NOMO-1 treated with DMSO at 0.1 percent for 48 hours (cell line): Measurements from ENCODE around the gene COL17A1.

ENCODE experiments used
- DNase-seq: peaks from one replicate; lab custom pipeline; 2025; ENCODE audit not compliant: unreplicated experiment; lab: John Stamatoyannopoulos, UW

Gene COL17A1

DNA sequence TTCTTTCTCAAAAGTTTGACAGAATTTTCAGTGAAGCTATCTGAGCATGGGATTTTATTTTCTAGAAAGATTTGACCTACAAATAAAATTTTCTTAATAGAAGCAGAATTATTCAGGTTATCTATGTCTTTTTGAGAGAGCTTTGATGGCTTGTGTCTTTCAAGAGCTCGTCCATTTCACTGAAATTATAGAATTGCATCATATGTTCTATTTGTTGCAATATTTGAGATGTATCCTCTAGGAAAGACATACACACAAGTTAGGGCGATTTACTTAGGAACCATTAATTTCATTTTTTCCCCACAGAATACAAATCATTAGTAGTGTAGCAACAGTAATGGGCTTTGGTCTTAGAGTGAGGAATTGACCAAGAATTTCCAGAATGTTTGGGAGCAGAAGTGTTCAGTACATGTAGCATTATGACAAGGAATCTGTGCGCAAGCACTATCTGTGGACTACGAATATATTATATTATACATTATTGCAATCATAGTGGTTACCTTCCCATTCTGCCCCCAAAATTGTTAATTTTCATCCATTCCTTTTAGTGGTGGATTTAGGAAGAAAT, 12.8 kb upstream of the COL17A1 start:
- no peak for DNase-seq

DNA sequence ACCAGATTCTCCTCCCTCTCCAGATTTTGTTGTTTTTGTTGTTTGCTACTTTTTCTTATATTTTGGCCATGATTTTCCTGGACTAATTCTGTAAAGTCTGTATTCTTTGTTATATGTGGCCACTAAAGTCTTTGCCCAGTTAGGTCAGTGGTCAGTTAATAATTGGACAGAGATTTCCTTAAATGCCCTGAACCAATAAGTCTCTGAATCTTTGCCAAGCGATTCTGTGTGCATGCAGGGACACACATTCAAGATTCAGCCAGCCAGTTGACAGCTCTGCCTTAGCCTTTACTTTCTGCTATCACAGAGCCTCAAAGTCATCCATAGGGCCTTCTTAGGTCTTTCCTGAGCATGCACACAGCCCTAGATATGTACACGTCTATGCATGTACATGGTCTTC, 11.0 kb upstream of the COL17A1 start:
- no peak for DNase-seq

DNA sequence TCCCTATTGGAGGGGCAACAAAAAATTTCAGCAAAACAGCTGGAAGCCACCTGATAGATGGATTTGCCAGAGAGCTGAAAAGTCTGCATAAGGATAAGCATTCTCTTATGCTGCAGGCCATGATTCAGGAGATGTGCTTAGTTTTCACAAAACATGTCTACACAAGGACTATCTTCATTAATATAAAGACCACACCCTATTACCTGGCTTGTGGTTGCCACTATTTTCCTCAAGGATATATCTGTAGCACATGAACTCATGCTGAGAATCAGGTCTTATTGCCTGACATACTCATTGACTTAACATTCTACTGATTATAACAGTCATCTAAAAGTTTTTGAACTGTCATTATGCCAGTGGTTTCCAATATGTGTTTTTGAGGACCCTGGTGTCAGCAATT, 7.1 kb upstream of the COL17A1 start:
- DNase-seq = no peak

DNA sequence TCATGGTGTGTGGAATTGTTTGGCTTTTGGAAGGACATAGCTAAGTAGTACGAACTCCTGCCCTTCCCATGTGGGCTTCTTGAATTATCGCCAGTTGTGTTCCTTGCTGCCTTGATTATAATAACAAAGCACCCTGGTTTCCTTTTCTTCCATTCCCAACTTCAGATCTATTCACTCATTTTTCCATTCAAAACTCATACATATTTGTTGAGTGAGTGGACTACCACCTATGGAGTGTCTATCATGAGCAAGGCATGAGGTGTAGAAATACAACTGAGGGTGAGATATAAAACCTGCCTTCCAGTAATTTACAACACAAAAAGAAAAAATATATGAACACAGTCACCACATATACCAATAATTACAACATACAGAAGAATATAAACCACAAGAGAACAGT, 4.9 kb upstream of the COL17A1 start:
- no peak for DNase-seq

DNA sequence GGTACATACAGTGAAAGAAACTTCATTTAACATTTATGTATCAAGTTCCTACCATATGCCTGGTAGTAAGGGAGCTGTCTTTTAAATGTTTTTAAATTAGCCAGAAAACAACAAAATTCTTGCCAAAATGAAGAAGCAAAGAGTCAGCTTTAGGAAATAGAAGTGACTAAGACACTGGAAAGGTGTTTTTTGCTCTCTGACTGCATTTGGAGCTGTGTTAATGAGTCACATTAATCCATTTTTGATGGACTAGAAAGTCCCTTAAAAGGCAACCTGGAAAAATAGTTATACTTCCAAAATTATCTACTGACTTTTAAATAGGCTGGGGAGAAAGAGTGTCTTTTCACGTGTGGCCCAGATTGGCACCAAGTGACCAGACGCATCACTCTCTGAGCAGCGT, 3.9 kb upstream of the COL17A1 start:
- no peak for DNase-seq

DNA sequence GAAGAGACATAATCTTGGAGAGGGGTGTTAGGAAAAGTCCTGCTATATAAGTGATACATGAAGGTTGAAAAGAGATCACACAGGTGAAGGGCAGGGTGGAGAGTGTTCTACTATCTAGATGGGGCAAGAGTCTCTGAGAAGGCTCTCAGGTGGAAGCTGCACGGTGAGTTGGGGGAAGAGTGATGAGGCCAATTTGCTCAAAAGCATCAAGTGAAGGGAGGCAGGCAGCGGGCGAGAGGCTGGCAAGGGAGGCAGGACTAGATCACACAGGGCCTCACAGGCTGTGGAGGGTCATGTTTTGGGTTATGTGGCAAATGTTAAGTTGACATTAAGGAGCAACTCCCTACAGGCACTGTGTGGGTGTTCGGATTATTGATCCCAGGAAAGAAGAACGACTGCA, 2.6 kb upstream of the COL17A1 start:
- no peak for DNase-seq

DNA sequence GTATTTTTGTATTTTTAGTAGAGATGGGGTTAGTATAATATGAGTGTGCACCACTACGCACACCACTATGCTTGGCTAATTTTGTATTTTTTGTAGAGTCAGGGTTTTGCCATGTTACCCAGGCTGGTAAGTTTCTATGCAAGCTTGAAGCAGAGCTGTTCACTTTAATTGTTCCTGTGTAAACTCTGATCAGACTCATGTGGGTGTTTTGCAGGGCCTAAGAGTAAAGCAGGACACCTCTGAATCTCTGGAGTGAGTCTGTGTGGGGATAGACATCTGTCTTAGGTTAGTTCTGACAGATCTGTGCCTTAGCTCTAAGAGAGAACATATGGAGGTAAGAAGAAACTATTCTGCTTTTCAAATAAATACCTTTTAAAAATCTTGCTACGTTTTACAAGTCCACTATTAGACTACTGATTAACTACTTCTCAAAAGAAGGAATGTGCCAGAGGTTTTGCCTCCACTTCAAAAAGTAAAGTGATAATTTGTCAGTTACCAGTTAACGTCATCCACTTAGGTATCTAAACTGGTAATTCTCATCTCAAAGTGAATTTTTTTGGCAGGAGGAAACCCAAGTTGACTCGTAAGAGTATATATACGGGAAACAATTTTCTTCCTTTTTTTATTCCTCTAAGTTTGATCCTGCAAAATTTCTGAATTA, 1.1 kb downstream of the COL17A1 start:
- no peak for DNase-seq

DNA sequence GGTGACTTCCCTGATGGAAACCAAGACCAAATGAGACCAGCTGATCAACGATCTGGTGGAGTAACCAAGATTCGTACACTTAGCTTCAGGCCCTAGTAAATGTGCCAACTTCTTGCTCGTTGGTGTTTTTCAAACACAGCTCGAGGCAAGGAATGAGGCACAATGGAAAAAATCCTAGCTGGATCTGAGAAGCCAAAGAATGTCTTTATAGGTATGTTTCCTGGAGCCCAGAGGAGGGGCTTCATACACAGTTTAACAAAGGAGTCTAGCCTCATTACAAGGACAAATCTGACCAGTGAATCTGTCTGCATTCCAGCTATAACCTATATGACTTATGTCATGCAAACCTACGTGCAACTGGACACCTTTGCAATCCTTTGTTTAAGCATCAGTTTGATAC, 3.7 kb downstream of the COL17A1 start:
- DNase-seq = no peak

DNA sequence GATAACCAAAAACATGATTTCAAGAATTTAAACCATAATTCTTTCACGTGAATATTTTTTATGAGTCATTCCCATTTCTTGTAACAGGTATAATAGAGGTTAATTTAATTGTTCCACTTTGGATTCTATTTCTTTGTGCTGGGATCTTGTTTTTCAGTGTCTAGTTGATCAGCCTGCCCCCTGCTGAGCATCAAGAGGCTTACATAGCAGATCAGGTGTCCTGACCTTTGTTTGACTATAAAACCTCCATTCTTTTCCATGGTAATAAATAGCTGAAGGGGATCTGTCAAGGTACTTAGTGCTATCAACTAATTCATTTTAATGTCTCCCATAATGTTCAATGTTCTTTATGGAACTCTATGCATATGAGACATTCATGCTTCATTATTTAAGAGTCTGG, 4.9 kb downstream of the COL17A1 start:
- DNase-seq = no peak

DNA sequence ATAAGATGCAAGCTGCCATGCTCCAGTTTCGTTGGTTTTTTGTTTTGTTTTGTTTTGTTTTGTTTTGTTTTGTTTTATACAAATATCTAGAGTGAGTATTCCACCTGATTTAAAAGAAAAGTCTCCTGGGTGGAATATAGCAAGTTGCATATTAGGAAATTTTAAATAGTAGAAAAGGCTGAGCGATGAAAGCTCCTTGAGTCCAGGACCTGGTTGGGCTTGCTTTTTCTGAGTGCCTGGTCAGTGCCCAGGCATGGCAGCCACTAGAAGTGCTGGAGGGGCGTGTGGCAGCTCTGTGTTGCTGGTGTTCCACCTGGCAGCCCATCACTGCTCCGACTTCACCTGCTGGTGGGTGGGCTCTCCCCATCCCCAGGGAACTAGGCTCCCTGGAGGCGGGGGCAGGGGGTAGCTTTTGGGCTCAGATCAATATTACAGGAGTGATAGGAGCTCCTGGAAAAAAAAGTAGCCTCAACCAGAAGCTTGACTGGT, 8.0 kb downstream of the COL17A1 start:
- no peak for DNase-seq

DNA sequence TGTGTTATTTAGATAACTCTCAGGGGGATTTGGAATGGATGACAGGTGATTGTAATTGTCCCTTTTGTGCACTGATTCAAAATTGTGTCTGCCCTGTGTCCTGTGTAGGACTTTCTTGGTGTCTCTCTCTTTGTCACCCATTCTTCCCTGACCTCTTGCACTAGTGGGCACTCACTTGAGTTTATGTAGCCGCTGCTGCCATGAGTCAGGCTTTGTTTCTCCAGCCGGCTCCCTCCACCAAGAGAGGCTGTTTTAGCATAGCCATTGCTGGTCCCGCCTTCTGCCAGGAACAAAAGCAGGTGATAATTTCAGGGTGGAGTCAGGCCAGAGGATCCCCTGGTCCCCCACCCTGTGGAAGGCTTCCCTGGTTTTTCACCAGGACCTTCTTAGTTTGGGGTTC, 8.4 kb downstream of the COL17A1 start:
- no peak for DNase-seq

DNA sequence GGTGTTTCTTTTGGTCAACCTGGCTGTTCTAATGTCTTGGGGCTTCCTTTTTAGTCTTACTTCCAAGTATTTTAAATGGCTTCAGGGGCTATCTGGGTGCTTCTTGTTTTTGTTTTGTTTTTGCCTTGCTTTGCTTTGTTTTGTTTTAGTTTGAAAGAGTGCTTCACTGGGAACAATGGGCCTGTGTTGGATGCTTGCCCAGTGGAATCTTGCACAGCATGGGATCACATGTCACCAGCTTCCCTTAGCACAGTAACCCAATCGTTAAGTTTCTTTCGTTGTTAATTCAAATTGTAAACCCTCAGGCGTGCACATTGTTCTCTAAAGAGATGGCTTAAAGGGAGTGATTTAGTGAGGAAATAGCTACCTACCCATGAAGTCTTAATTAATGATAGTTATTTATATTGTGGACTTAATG, 8.9 kb downstream of the COL17A1 start:
- DNase-seq = no peak

DNA sequence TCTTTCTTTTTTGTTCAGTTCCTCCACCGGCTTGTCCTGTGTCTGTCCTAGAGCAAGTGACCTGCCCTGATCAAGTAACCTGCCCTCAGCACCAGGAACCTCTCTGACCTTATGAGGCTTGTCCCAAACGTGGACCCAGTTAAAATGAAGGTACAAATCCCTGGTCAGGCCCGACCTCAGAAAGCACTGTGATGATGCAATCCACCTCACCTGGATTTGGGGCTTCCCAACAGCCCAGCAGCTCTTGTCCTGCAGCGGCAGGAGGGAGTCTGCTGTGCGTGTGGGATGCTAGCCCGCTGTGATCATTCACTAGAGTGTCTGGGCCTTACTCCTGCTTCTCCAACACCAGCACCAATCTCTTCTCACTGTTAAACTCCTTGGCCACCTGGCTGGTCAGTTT, 11.2 kb downstream of the COL17A1 start:
- no peak for DNase-seq

DNA sequence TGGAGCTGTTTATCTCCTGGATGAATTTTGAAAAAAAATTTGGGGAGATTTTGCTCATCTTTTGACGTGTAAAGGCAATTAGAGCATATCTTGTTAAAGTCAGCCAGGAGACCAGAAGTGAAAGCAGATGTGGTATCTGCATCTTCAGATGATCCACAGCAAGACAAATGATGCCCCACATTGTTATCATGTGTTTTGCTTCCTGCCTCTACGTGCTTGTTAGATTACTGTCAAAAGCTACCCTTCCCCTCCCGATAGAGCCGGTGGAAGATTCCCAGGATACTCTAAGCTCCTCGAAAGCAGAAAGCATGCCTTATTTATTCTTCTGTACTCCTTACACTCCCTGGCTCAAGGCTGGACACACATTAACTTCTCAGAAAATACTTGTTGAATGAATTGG, 12.9 kb downstream of the COL17A1 start:
- DNase-seq = no peak

DNA sequence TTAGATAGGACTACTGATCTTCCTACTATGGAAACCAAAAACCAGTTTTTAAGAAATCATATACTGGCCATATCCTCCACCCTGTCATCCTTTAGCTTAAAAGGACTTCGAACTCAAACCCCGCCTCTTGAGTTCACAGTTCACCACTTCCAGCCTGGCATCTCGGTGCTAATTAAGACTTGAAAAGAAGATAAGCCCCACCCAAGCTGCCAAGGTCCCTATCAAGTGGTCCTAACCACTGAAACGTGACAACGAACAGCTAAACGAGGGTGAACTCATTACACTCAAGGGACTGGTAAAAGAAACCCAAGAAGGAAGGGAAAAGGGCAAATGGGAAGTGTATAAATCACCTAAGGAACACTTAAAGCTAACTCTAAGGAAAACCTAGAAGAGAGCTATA, 16.1 kb downstream of the COL17A1 start:
- DNase-seq = no peak

DNA sequence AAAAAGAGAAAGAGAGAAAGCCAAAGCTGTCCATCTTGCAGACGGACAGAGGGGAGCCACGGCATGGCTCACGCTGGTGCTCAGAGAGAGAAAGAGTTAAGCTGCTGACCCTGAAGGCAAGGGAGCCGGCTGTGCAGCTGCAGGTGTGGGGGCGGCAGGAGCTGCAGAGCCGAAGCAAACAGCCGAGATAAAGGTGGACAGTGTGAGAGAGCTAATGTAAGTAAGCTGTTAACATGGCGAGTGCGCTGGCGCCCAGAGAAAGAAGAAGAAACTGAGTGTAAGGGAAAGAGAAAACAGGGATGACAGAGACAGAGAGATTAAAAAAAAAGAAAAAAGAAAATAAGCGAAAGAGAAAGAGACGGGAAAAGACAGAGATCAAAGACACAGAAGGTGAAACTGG, 18.2 kb downstream of the COL17A1 start:
- DNase-seq = no peak

DNA sequence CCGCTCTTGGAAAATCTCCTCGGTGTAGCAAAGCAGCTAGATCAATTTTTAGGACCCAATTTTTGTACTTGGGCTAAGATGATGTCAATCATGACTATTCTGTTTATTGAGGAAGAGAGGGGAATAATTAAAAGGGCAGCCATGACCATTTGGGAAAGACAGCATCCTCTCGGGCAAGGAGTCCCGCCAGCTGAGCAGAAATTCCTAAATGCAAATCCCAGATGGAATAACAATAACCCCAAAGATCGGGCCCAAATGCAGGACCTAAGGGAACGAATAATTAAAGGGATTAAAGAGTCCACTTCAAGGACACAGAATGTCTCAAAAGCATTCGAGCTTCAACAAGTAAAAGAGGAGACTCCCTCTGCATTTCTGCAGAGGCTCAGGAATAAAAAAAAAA, 18.7 kb downstream of the COL17A1 start:
- no peak for DNase-seq

DNA sequence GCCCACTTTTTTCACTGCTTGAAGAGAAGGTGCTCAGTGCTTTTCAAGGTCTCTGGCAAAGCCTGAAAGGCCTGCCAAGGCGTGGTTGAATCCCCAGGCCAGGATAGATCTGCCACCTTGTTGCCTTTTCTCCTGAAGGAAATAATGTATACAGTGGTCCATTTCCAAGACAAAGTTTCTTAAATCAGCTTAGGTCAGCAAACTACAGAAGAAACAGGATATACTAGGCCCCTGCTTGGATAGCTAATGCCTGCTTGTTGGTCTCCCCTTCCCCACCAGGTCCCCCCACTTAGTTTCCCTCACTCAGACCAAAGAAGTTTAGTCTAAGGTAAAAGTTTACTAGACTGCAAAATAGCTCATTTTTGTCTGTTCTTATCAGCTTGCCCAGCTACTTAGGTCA, 19.9 kb downstream of the COL17A1 start:
- no peak for DNase-seq

DNA sequence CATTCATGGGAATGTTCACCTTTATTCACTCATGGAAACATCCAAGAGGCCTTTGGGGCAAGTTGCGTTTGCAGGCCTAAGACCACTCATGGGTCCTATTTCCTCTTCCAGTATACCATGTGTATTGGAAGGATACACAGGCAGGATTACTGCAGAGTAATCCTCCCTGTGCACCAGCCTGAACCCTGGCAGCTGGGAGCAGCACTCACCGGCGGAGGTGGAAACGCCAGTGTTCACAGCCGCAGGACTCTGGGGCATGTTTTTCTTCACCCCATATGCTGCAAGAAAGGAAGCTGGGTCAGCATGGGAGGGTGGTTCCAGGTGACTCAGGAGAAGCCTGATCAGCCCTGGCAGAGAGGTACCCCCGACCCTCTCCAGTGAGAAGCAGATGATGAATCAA, 24.5 kb downstream of the COL17A1 start:
- no peak for DNase-seq

DNA sequence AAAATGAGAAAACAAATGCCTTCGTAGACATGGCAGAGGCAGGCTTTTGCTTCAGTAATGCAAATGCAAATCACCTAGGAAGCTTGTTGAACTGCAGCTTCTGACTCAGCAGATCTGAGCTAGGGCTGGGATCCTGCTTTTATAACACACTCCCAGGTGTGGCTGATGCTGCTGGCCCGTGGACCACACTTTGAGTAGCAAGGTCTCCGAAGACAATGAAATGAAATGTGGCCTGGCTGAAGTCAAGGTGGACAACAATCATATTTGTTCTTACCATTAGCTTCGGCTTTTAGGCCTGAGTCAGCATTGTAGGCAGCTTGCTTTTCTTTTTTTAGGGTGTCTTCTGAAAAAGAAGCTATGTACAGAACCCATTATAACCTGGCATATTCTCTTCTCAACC, 26.3 kb downstream of the COL17A1 start:
- no peak for DNase-seq

DNA sequence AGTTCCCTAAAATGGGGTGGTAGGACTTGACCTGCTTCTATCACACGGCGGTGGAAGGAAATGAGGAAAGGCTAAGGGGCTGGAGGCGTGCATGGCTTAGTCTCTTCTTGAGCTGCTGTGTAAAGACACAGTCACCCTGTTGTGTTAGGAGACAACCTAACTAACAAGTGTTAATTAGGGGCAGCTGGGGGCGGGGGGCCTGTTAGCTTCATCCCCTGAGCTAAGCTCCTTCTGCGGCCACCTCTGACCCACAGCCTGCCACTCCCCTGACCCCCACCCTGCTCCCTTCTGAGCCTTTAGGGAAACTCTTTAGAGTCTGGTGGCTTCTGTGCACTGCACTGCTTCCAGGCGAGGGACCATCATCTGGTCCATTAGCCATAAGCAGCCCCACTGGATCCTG, 28.0 kb downstream of the COL17A1 start:
- DNase-seq = no peak

DNA sequence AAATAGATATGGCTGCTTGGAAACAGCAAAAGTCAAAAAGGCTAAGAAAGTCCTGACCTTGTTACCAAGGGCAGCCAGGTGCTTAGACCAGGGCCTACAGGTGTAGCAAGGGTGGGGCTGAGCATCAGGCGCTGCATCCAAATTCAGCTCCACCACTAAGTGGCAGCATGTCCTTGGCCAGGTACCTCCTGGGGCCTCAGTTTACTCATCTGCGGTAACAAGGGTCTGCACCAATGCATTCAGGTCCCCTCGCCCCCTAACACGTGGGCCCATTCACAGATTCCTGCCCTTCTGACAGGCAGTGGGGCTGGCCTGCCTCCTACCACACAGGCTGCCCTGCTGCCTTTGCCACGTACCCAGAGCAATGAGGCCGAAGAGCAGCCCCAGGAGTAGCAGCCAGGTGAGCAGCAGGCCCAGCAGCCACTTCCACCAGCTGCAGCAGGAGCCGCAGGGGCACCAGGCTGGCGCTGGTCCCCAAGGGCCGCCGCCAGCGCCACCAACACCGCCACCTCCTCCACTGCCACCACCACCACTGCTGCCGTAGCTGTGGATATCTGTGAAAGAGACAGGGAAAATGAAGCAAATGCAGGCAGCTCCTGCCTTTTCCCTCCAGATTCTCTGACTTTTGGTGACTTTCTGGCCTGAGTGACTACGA, 28.9 kb downstream of the COL17A1 start:
- DNase-seq = no peak

DNA sequence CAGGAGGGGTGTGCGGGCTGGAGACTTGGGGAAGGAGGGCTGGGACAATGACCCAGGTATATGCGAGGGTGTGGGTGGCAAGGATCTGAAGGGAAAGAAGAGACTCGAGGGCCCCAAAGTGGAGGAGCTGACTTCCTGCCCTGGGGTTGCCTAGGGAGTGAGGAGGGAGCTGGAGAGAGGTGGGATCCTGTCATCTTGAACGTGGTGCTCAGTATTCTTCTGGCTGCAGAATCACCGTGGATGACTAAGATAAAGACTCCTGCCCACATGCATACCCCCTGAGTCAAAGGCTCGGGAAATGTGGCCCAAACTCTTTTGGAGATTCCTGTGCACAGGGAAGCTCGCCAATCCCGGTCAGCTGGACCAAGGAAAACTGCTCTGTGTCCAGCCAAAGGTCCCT, 31.2 kb downstream of the COL17A1 start:
- DNase-seq = no peak
